Measurements from ENCODE around the gene STAT1. TPM values are rescaled to one million over a fixed set of nuclear protein-coding genes. Genes with fewer than 3 reads are reported as not detected.
"Not testable (repeated sequence)": the region's sequence is repeated elsewhere in the genome, so short reads cannot be mapped to it uniquely, and the experiment has no call there.

STAT1 gene
- total RNA-seq, 1 donor from 2014 or later, result 85.1 TPM

GRCh38 chr2:190996338-190996946 is 17.5 kb downstream of the STAT1 start:
- Mint-ChIP-seq H3K27ac (no peak overlapping the region), H3K4me1 (peaks cover 6% of the 10 kb centered on the region), H3K36me3 (ENCODE audit: low read depth) (peaks cover 93% of the 10 kb centered on the region), H3K27me3 (no peaks in the 10 kb centered on the region), H3K9me3 (peaks cover 4% of the 10 kb centered on the region), H3K4me3 (no peak overlapping the region)
- intact Hi-C loops (cut with micrococcal nuclease), result loop anchor here (1.0 kb wide), 4 partner anchors 15 to 215 kb away; no protein-coding TSS in a partner anchor
- ChIA-PET CTCF (interaction anchor here (0.8 to 1.8 kb wide), 2 partner anchors 16 to 33 kb away, joined by 4 to 7 read pairs; no protein-coding TSS in a partner anchor), POLR2A (no interaction called here)
- peak; percentile 82 for ATAC-seq (ENCODE audit: low read depth)
- DNase-seq, result no peak
- TF ChIP-seq, protein P1, sequence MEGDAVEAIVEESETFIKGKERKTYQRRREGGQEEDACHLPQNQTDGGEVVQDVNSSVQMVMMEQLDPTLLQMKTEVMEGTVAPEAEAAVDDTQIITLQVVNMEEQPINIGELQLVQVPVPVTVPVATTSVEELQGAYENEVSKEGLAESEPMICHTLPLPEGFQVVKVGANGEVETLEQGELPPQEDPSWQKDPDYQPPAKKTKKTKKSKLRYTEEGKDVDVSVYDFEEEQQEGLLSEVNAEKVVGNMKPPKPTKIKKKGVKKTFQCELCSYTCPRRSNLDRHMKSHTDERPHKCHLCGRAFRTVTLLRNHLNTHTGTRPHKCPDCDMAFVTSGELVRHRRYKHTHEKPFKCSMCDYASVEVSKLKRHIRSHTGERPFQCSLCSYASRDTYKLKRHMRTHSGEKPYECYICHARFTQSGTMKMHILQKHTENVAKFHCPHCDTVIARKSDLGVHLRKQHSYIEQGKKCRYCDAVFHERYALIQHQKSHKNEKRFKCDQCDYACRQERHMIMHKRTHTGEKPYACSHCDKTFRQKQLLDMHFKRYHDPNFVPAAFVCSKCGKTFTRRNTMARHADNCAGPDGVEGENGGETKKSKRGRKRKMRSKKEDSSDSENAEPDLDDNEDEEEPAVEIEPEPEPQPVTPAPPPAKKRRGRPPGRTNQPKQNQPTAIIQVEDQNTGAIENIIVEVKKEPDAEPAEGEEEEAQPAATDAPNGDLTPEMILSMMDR (IDR thresholded peaks at IDR 0.05), result peak; percentile 19

- DNase-seq; H3K4me1 Mint-ChIP-seq; POLR2A ChIA-PET; H3K27me3 Mint-ChIP-seq; intact Hi-C loops (cut with micrococcal nuclease); H3K4me3 Mint-ChIP-seq; ATAC-seq (ENCODE audit: low read depth); H3K9me3 Mint-ChIP-seq: not testable (repeated sequence)
- CTCF ChIA-PET, result interaction anchor here (1.8 kb wide), 1 partner anchor 34 kb away, joined by 7 read pairs; no protein-coding TSS in a partner anchor
- H3K36me3 Mint-ChIP-seq (ENCODE audit: low read depth), result peaks cover 91% of the 10 kb centered on the region
- H3K27ac Mint-ChIP-seq, result peak overlapping the region; percentile 62
Measured at GRCh38 chr2:190995315-190995714, 18.7 kb downstream of the STAT1 start.

- Mint-ChIP-seq H3K9me3 (peaks cover 4% of the 10 kb centered on the region), H3K4me3 (no peak overlapping the region), H3K4me1 (peaks cover 6% of the 10 kb centered on the region), H3K27ac (no peak overlapping the region), H3K36me3 (ENCODE audit: low read depth) (peaks cover 90% of the 10 kb centered on the region), H3K27me3 (no peaks in the 10 kb centered on the region)
- ChIA-PET CTCF (no interaction called here), POLR2A (no interaction called here)
- DNase-seq (no peak), ATAC-seq (ENCODE audit: low read depth) (no peak)
- TF ChIP-seq, protein P1 (IDR thresholded peaks at IDR 0.05), result no peak
- intact Hi-C loops (cut with micrococcal nuclease), result no loop called here
Measured at GRCh38 chr2:190994148-190994547, 19.8 kb downstream of the STAT1 start.

DNA sequence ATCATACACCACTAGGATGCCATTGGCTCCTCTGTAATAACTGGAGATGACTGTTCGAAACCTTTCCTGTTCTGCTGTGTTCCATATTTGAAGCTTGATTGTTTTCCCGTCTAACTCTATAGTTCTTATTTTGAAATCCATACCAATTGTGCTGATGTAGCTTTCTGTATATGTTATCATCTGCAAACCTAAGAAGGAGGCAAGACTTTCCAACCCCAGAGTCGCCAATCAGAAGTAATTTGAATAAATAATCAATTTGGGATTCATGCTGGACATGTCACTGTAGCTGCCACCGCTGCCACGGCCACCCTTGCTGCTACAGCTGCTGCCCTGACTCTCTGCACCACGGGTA is 20.7 kb downstream of the STAT1 start:
- Mint-ChIP-seq H3K4me3 (no peak overlapping the region), H3K27me3 (no peaks in the 10 kb centered on the region), H3K27ac (no peak overlapping the region), H3K9me3 (peaks cover 4% of the 10 kb centered on the region), H3K36me3 (ENCODE audit: low read depth) (peaks cover 92% of the 10 kb centered on the region), H3K4me1 (peaks cover 6% of the 10 kb centered on the region)
- DNase-seq, result no peak
- POLR2A ChIA-PET, result no interaction called here
- intact Hi-C loops (cut with micrococcal nuclease), result no loop called here
- CTCF ChIA-PET, result no interaction called here
- ATAC-seq (ENCODE audit: low read depth), result no peak
- TF ChIP-seq, protein P1 (IDR thresholded peaks at IDR 0.05), result no peak

DNA sequence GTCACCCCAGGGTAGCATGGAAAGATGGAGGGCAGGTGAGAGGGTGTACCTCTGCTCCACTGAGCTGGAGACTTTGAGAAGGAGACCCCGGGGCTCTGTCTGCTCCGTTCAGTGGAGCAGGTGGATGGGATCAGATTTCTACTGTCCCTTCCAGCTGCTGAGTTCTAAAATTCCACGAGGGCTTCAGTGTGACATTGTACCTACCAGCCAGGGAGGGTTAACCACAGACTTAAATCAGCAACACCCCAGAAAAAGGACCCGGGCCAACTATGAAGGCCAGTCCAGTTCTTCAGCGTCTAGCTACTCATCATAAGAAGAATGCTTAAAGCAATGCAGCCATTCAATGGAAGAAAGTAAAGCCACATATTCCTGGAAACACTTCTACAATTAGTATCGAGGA is 23.8 kb downstream of the STAT1 start:
- no peaks in the 10 kb centered on the region for H3K27me3 Mint-ChIP-seq
- CTCF ChIA-PET, result no interaction called here

More for the DNA sequence above, 23.8 kb downstream of the STAT1 start:
- H3K9me3 Mint-ChIP-seq, result no peaks in the 10 kb centered on the region
- H3K36me3 Mint-ChIP-seq (ENCODE audit: low read depth), result peaks cover 92% of the 10 kb centered on the region
- POLR2A ChIA-PET, result no interaction called here
- no peak for ATAC-seq (ENCODE audit: low read depth)
- peak overlapping the region; percentile 30 for H3K27ac Mint-ChIP-seq
- TF ChIP-seq, protein P1 (IDR thresholded peaks at IDR 0.05), result no peak
- peaks cover 3% of the 10 kb centered on the region for H3K4me1 Mint-ChIP-seq
- DNase-seq, result no peak
- H3K4me3 Mint-ChIP-seq, result no peak overlapping the region
- intact Hi-C loops (cut with micrococcal nuclease), result loop anchor here (2.0 kb wide), 1 partner anchor 13 kb away; no protein-coding TSS in a partner anchor

Measured in activated B cell treated with CpG ODN at 0.5 μM for 24 hours (primary cell).